WI38 (cell line): ENCODE measurements around the gene TCEANC.
"Not testable (repeated sequence)": the region's sequence is repeated elsewhere in the genome, so short reads cannot be mapped to it uniquely, and the experiment has no call there.

Experiments used
- H3K4me3 ChIP-seq: 2 replicates; pipeline ENCODE4 v1.5.1; 2011; ENCODE audit warnings: low read depth, mild to moderate bottlenecking, control low read depth, low read length
- TF ChIP-seq, protein P1 (sequence below): IDR thresholded peaks from 2 replicates; pipeline ENCODE4 v1.5.1; 2012; ENCODE audit warnings: low read depth, mild to moderate bottlenecking, control low read depth, low read length

The TCEANC gene

DNA sequence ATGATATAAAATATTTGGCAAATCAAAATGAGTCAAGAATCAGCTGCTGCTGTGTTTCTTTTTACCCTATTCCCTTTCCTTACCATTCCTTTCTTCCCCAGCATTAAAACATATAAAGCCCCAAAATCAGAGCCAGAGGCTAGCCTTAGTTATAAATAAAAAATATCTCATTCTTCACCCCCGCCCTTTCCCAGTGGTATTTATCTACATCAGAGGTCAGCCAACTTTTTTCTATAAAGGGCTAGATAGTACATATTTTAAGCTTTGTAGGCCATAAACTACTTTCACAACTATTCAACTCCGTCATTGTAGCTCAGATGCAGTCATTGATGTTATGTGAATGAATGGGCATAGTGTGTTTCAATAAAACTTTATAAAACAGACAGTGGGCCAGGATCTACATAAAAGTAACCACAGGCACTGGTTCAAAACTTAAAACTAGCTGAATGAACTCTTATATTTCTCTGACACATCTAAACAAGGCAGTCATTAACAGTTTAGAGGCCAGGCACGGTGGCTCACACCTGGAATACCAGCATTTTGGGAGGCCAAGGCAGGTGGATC, 30.5 kb upstream of the TCEANC start:
- TF ChIP-seq, protein P1, sequence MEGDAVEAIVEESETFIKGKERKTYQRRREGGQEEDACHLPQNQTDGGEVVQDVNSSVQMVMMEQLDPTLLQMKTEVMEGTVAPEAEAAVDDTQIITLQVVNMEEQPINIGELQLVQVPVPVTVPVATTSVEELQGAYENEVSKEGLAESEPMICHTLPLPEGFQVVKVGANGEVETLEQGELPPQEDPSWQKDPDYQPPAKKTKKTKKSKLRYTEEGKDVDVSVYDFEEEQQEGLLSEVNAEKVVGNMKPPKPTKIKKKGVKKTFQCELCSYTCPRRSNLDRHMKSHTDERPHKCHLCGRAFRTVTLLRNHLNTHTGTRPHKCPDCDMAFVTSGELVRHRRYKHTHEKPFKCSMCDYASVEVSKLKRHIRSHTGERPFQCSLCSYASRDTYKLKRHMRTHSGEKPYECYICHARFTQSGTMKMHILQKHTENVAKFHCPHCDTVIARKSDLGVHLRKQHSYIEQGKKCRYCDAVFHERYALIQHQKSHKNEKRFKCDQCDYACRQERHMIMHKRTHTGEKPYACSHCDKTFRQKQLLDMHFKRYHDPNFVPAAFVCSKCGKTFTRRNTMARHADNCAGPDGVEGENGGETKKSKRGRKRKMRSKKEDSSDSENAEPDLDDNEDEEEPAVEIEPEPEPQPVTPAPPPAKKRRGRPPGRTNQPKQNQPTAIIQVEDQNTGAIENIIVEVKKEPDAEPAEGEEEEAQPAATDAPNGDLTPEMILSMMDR: no peak
- no peak overlapping the region for H3K4me3 ChIP-seq

DNA sequence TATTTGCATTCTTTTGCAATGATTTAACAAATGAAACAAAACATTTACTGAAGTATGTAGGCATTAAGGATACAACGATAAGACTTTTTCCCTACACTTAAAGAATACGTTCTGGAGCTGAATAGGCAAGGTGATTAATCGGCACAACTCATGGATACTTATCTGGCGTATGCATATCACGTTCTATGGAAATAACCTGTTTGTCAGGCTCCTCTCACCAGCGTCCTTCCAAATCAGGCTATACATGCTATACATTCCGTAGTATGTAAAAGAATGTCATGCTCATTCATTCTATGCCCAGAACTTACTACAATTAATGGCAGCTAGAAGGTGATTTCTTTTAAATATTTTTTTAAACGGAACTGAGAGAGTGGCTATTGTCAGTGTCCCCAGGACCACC, 25.6 kb upstream of the TCEANC start:
- TF ChIP-seq, protein P1: no peak
- H3K4me3 ChIP-seq: no peak overlapping the region

DNA sequence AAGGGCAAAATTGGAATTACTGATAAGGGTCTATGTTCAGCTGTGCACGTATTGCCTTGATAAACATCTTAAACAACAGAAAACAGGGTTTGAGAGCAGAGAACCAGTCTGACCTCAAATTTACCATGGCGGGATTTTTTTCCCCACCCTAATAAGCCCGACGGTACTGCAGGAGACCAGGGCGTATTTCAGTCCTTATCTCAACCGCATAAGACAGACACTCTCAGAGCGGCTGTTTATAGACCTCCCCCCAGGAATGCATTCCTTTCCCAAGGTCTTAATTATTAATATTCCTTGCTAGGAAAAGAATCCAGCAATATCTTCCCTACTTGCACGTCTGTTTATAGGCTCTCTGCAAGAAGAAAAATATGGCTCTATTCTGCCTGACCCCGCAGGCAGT, 15.7 kb upstream of the TCEANC start:
- H3K4me3 ChIP-seq: not testable (repeated sequence)

DNA sequence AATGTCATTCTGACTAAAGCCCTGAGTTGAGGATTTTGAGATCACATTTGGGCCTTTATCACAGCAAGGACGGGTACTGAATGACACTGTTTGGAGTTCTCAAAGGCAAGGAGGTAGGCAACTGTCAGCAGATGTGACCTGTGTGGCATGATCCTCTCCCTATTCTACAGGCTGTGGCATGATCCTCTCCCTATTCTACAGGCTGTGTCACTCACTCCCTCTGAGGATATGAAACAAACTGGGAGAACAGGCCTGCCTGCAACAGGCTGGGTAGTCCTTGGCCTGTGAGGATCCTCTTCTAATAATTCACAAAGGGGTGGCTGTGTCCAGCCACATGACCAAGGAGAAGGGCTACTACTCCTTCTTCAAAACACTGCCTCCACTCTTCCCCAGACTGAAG, 14.9 kb upstream of the TCEANC start:
- TF ChIP-seq, protein P1: no peak
- no peak overlapping the region for H3K4me3 ChIP-seq

DNA sequence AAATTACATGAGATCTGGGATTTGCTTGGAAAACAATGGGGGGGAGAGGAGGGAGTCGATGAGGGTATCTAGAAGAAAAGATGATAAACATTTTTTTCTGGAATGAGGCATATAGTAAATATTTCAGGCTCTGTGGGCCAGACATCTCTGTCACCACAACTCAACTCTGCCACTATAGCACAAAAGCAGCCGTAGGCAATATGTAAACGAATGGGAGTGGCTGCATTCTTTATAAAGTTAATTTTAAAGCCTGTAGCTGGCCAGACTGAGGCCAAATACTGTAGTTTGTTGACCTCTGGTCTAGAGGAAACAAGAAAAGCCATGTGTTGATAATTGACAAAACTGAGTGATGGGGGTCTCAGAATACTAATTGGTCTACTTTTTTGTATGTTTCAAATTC, 14.1 kb upstream of the TCEANC start:
- TF ChIP-seq, protein P1: no peak
- no peak overlapping the region for H3K4me3 ChIP-seq

DNA sequence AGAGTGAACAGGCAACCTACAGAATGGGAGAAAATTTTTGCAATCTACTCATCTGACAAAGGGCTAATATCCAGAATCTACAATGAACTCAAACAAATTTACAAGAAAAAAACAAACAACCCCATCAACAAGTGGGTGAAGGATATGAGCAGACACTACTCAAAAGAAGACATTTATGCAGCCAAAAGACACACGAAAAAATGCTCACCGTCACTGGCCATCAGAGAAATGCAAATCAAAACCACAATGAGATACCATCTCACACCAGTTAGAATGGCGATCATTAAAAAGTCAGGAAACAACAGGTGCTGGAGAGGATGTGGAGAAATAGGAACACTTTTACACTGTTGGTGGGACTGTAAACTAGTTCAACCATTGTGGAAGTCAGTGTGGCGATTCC, 11.3 kb upstream of the TCEANC start:
- H3K4me3 ChIP-seq: not testable (repeated sequence)

DNA sequence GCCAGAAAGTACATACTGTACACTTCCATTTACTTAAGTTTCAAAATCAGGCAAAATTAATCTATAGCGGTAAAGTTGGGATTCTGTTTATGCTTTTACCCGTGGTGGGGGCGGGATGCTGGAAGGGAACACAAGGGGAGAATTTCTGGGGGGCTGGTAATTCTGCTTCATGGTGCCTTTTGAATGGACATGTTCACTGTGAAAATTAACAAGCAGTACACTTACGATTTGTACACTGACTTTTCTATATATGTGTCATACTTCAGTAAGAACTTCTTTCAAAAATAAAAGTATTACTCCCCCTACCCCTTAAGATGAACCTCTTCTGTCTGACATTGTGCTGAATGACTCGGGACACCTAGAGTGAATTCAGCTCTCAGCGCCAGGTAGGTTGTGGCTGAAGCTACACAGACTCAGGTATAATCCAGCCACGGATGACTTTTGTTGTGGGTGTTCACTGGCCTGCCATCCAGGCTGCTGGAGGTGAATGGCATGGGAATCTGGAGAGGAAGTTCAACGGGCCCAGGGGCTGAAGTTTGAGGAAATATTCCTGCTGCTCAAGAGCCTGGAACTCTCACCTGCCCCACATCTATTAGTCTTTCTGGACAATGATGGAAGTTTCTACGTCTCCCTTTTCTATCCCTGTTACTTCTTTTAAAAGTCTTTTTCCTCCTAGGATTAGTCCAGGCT, 7.3 kb upstream of the TCEANC start:
- H3K4me3 ChIP-seq: no peak overlapping the region
- TF ChIP-seq, protein P1: no peak

DNA sequence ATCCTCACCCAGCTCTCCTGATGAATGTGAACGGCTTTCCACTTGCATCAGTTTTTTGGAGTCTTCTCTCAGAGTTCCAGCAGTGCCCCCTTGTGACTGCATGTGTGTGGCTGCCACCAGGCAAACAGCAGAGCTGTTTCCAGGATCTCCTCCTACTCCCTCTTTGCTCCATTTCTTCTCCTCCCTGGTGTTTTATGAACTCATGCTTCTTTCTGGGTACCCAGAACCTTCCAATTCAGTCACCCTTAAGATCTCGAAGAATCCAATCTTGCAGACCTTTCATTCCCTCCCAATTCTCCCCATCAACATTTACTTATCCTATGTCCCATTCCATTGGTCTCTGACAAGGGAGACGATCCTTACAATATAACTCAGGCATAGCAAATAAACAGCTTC, 6.8 kb upstream of the TCEANC start:
- TF ChIP-seq, protein P1: peak; percentile 68
- H3K4me3 ChIP-seq: no peak overlapping the region
